ENCODE measurements around the gene GNA14. TPM values are rescaled to one million over a fixed set of nuclear protein-coding genes. Genes with fewer than 3 reads are reported as not detected.
"Not testable (repeated sequence)": the region's sequence is repeated elsewhere in the genome, so short reads cannot be mapped to it uniquely, and the experiment has no call there.

The GNA14 gene
- total and polyA plus RNA-seq, 2 donors (not counting 3 experiments of a cell fraction or from before 2014, with no cell fraction given): 2.1 to 3.3 TPM

GRCh38 chr9:77442436-77442835 is 205.7 kb downstream of the GNA14 start:
- no peaks in the 10 kb centered on the region for H3K36me3 ChIP-seq (ENCODE audit: control insufficient read depth in 2 of 2, extremely low read depth in 1 of 2, insufficient read depth in 2 of 2, low read length in 2 of 2)
- no TSS peak for BruUV-seq (replicated peaks)
- intact Hi-C loops (cut with micrococcal nuclease) (no loop called here), dilution Hi-C loops (cut with MboI; ENCODE audit: extremely low pct_ligation_motif_present, low sequenced_read_pairs) (no loop called here)
- no peak for DNase-seq (ENCODE audit: low read depth, low spot score)
- ChIA-PET POLR2A (no interaction called here), CTCF (interaction anchor here (0.8 to 7.3 kb wide), 5 partner anchors 8 to 309 kb away, joined by 3 to 68 read pairs (median 11); no protein-coding TSS in a partner anchor)
- no peak overlapping the region for H3K27ac ChIP-seq (ENCODE audit: insufficient read depth, low read depth, low read length)
- H4K20me1 ChIP-seq (replicated peaks; ENCODE audit: control insufficient read depth, extremely low read depth, insufficient read depth, low read length): no peaks in the 10 kb centered on the region
- H2AFZ ChIP-seq (ENCODE audit: low read depth, low read length): no peak overlapping the region
- no peaks in the 10 kb centered on the region for H3K79me2 ChIP-seq (ENCODE audit: control insufficient read depth, insufficient read depth, low read length)
- no peak overlapping the region for H3K4me2 ChIP-seq (ENCODE audit: insufficient read depth, low read length)
- TF ChIP-seq JUN (IDR thresholded peaks at IDR 0.05; ENCODE audit: borderline replicate concordance, insufficient read depth, insufficient read length, low read depth) (no peak), GATA2 (IDR thresholded peaks at IDR 0.05; ENCODE audit: insufficient read depth, insufficient read length, low read depth, low read length) (no peak), FOS (IDR thresholded peaks at IDR 0.05; ENCODE audit: borderline replicate concordance, insufficient read depth, low read length) (no peak), MAX (IDR thresholded peaks at IDR 0.05; ENCODE audit: insufficient read depth, insufficient read length) (no peak), POLR2A (IDR thresholded peaks at IDR 0.05; ENCODE audit: low read depth, low read length) (no peak), MYC (IDR thresholded peaks at IDR 0.05; ENCODE audit: low read depth, low read length) (no peak), EZH2 (IDR thresholded peaks at IDR 0.05; ENCODE audit: borderline replicate concordance, low read depth, low read length, severe bottlenecking) (no peak), CTCF (IDR thresholded peaks at IDR 0.05; ENCODE audit: extremely low read depth in 1 of 2, insufficient read depth in 1 of 2, low read depth in 1 of 2, low read length in 2 of 2) (no peak)
- no peaks in the 10 kb centered on the region for H3K27me3 ChIP-seq (ENCODE audit: control insufficient read depth in 2 of 2, insufficient read depth in 2 of 2, low read length in 2 of 2)
- H3K9ac ChIP-seq (replicated peaks; ENCODE audit: extremely low read depth, insufficient read depth, low read length): no peak overlapping the region
- H3K4me1 ChIP-seq (ENCODE audit: control insufficient read depth, extremely low read depth, insufficient read depth, low read length): no peaks in the 10 kb centered on the region
- H3K9me3 ChIP-seq (replicated peaks; ENCODE audit: control insufficient read depth, insufficient read depth, low read length): no peaks in the 10 kb centered on the region
- H3K4me3 ChIP-seq (replicated peaks in 1 of 3; ENCODE audit: insufficient read depth in 1 of 3, low read depth in 1 of 3, low read length in 3 of 3): no peak overlapping the region
- FAIRE-seq: no peak
- H3K9me1 ChIP-seq (replicated peaks; ENCODE audit: control insufficient read depth, extremely low read depth, insufficient read depth, low read length): no peaks in the 10 kb centered on the region

DNA sequence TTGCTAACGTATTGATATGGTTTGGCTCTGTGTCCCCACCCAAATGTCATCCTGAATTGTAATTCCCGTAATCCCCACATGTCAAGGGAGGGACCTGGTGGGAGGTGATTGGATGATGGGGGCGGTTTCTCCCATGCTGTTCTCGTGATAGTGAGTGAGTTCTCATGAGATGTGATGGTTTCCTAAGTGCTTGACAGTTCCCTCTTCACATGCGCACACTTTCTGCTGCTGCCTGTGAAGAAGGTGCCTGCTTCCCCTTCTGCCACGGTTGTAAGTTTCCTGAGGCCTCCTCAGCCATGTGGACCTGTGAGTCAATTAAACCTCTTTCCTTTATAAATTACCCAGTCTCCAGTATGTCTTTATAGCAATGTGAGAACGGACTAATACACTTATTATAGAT is 207.0 kb downstream of the GNA14 start:
- H2AFZ ChIP-seq (ENCODE audit: low read depth, low read length); POLR2A ChIA-PET; H3K9me1 ChIP-seq (replicated peaks; ENCODE audit: control insufficient read depth, extremely low read depth, insufficient read depth, low read length); BruUV-seq (replicated peaks); intact Hi-C loops (cut with micrococcal nuclease); H3K9me3 ChIP-seq (replicated peaks; ENCODE audit: control insufficient read depth, insufficient read depth, low read length); H3K4me1 ChIP-seq (ENCODE audit: control insufficient read depth, extremely low read depth, insufficient read depth, low read length); H3K27ac ChIP-seq (ENCODE audit: insufficient read depth, low read depth, low read length); H4K20me1 ChIP-seq (replicated peaks; ENCODE audit: control insufficient read depth, extremely low read depth, insufficient read depth, low read length); H3K27me3 ChIP-seq (ENCODE audit: control insufficient read depth in 2 of 2, insufficient read depth in 2 of 2, low read length in 2 of 2); H3K79me2 ChIP-seq (ENCODE audit: control insufficient read depth, insufficient read depth, low read length); DNase-seq (ENCODE audit: low read depth, low spot score); dilution Hi-C loops (cut with MboI; ENCODE audit: extremely low pct_ligation_motif_present, low sequenced_read_pairs); FAIRE-seq; H3K36me3 ChIP-seq (ENCODE audit: control insufficient read depth in 2 of 2, extremely low read depth in 1 of 2, insufficient read depth in 2 of 2, low read length in 2 of 2); H3K9ac ChIP-seq (replicated peaks; ENCODE audit: extremely low read depth, insufficient read depth, low read length); H3K4me3 ChIP-seq (replicated peaks in 1 of 3; ENCODE audit: insufficient read depth in 1 of 3, low read depth in 1 of 3, low read length in 3 of 3); H3K4me2 ChIP-seq (ENCODE audit: insufficient read depth, low read length): not testable (repeated sequence)
- CTCF ChIA-PET: interaction anchor here (1.6 to 7.3 kb wide), 4 partner anchors 7 to 311 kb away, joined by 7 to 68 read pairs (median 26); no protein-coding TSS in a partner anchor
